ENCODE measurements around the gene LPCAT2. TPM values are rescaled to one million over a fixed set of nuclear protein-coding genes. Genes with fewer than 3 reads are reported as not detected.

The LPCAT2 gene
- total RNA-seq, 1 donor from 2014 or later: 74.4 TPM

- H4K20me1 ChIP-seq (ENCODE audit: insufficient read depth, low read length): peaks cover 4% of the 10 kb centered on the region
- FAIRE-seq (no peak), DNase-seq (ENCODE audit: low read depth) (no peak)
- no peaks in the 10 kb centered on the region for H3K79me2 ChIP-seq (ENCODE audit: insufficient read depth, low read length)
- H3K9me3 ChIP-seq (ENCODE audit: insufficient read depth, low read depth, low read length): no peaks in the 10 kb centered on the region
- H3K36me3 Mint-ChIP-seq (ENCODE audit: low read depth, unreplicated experiment): peaks cover 68% of the 10 kb centered on the region
- no peaks in the 10 kb centered on the region for H3K27me3 Mint-ChIP-seq (ENCODE audit: low read depth, unreplicated experiment)
- H3K27me3 ChIP-seq (ENCODE audit: insufficient read depth, low read length): no peaks in the 10 kb centered on the region
- no peak overlapping the region for H3K4me3 Mint-ChIP-seq (ENCODE audit: unreplicated experiment)
- TF ChIP-seq EZH2 (IDR thresholded peaks at IDR 0.05; ENCODE audit: insufficient read depth, low read length) (no peak), CTCF (IDR thresholded peaks at IDR 0.05; ENCODE audit: insufficient read depth, low read depth, low read length) (no peak)
- no peak overlapping the region for H3K27ac Mint-ChIP-seq (ENCODE audit: unreplicated experiment)
- no peak overlapping the region for H2AFZ ChIP-seq (ENCODE audit: low read depth, low read length)
- no peak overlapping the region for H3K9ac ChIP-seq (ENCODE audit: low read length)
- no peak overlapping the region for H3K4me2 ChIP-seq (ENCODE audit: low read length)
- no peak overlapping the region for H3K4me3 ChIP-seq (ENCODE audit: insufficient read depth, low read depth, low read length)
- peaks cover 47% of the 10 kb centered on the region for H3K4me1 Mint-ChIP-seq (ENCODE audit: low read depth, unreplicated experiment)
- peaks cover 37% of the 10 kb centered on the region for H3K4me1 ChIP-seq (ENCODE audit: insufficient read depth, low read length)
- H3K27ac ChIP-seq (ENCODE audit: low read depth, low read length): no peak overlapping the region
- H3K36me3 ChIP-seq (ENCODE audit: insufficient read depth, low read length): peaks cover 62% of the 10 kb centered on the region
- H3K9me3 Mint-ChIP-seq (ENCODE audit: unreplicated experiment): no peaks in the 10 kb centered on the region
These were observed 17.2 kb upstream of the LPCAT2 start for GRCh38 chr16:55491691-55492090.

DNA sequence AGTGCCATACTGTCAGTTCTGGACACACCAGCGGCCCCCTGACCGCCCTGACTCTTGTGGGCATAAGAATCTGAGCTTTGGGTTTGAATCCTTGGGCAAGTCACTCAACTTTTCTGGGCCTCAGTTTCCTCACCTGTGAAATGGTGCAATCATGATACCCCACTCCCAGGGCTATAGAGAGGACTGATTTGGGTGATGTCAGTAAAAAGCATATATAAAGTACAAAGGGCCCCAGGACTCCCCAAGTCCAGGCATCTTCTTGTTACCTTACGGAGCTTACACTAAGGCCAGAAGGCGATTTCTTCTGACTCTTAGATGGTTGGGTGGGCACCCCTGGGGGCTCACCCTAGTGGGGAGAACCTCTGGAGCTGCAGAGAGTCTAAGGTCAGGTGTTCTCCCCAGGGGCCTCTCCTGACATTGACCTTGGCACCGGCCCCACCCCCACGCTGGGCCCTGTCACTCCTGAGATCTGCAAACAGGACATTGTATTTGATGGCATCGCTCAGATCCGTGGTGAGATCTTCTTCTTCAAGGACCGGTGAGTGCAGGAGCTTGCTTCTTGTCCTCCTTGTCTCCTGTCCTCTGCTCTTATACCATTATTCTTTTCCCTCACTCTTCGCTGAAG lies 16.0 kb upstream of the LPCAT2 start:
- H3K4me3 ChIP-seq (ENCODE audit: insufficient read depth, low read depth, low read length): no peak overlapping the region
- H3K9ac ChIP-seq (ENCODE audit: low read length): no peak overlapping the region
- FAIRE-seq: peak; percentile 32
- peaks cover 32% of the 10 kb centered on the region for H3K4me1 ChIP-seq (ENCODE audit: insufficient read depth, low read length)
- H3K4me1 Mint-ChIP-seq (ENCODE audit: low read depth, unreplicated experiment): peaks cover 40% of the 10 kb centered on the region
- H3K36me3 ChIP-seq (ENCODE audit: insufficient read depth, low read length): peaks cover 67% of the 10 kb centered on the region
- H3K27ac Mint-ChIP-seq (ENCODE audit: unreplicated experiment): no peak overlapping the region
- H3K36me3 Mint-ChIP-seq (ENCODE audit: low read depth, unreplicated experiment): peaks cover 61% of the 10 kb centered on the region
- H3K27ac ChIP-seq (ENCODE audit: low read depth, low read length): no peak overlapping the region
- H3K27me3 Mint-ChIP-seq (ENCODE audit: low read depth, unreplicated experiment): no peaks in the 10 kb centered on the region
- no peak overlapping the region for H2AFZ ChIP-seq (ENCODE audit: low read depth, low read length)
- H3K9me3 Mint-ChIP-seq (ENCODE audit: unreplicated experiment): no peaks in the 10 kb centered on the region
- H3K79me2 ChIP-seq (ENCODE audit: insufficient read depth, low read length): no peaks in the 10 kb centered on the region
- no peaks in the 10 kb centered on the region for H3K9me3 ChIP-seq (ENCODE audit: insufficient read depth, low read depth, low read length)
- no peaks in the 10 kb centered on the region for H3K27me3 ChIP-seq (ENCODE audit: insufficient read depth, low read length)
- peaks cover 4% of the 10 kb centered on the region for H4K20me1 ChIP-seq (ENCODE audit: insufficient read depth, low read length)
- H3K4me3 Mint-ChIP-seq (ENCODE audit: unreplicated experiment): no peak overlapping the region
- TF ChIP-seq EZH2 (IDR thresholded peaks at IDR 0.05; ENCODE audit: insufficient read depth, low read length) (no peak), CTCF (IDR thresholded peaks at IDR 0.05; ENCODE audit: insufficient read depth, low read depth, low read length) (no peak)
- H3K4me2 ChIP-seq (ENCODE audit: low read length): no peak overlapping the region
- no peak for DNase-seq (ENCODE audit: low read depth)

- TF ChIP-seq EZH2 (IDR thresholded peaks at IDR 0.05; ENCODE audit: insufficient read depth, low read length): no peak
- peak; percentile 34 for TF ChIP-seq CTCF (IDR thresholded peaks at IDR 0.05; ENCODE audit: insufficient read depth, low read depth, low read length)
- H3K27me3 ChIP-seq (ENCODE audit: insufficient read depth, low read length): no peaks in the 10 kb centered on the region
- no peaks in the 10 kb centered on the region for H3K27me3 Mint-ChIP-seq (ENCODE audit: low read depth, unreplicated experiment)
- H3K9me3 ChIP-seq (ENCODE audit: insufficient read depth, low read depth, low read length): no peaks in the 10 kb centered on the region
- peak overlapping the region; percentile 12 for H3K4me2 ChIP-seq (ENCODE audit: low read length)
- H3K36me3 Mint-ChIP-seq (ENCODE audit: low read depth, unreplicated experiment): peaks cover 40% of the 10 kb centered on the region
- FAIRE-seq (peak; percentile 93), DNase-seq (ENCODE audit: low read depth) (peak; percentile 94)
- H3K4me1 Mint-ChIP-seq (ENCODE audit: low read depth, unreplicated experiment): peaks cover 51% of the 10 kb centered on the region
- peaks cover 48% of the 10 kb centered on the region for H3K4me1 ChIP-seq (ENCODE audit: insufficient read depth, low read length)
- H2AFZ ChIP-seq (ENCODE audit: low read depth, low read length): no peak overlapping the region
- H3K36me3 ChIP-seq (ENCODE audit: insufficient read depth, low read length): peaks cover 52% of the 10 kb centered on the region
- H3K79me2 ChIP-seq (ENCODE audit: insufficient read depth, low read length): no peaks in the 10 kb centered on the region
- H3K4me3 ChIP-seq (ENCODE audit: insufficient read depth, low read depth, low read length): no peak overlapping the region
- H3K9ac ChIP-seq (ENCODE audit: low read length): peak overlapping the region; percentile 45
- peak overlapping the region; percentile 68 for H3K27ac ChIP-seq (ENCODE audit: low read depth, low read length)
- peaks cover 4% of the 10 kb centered on the region for H4K20me1 ChIP-seq (ENCODE audit: insufficient read depth, low read length)
- H3K4me3 Mint-ChIP-seq (ENCODE audit: unreplicated experiment): no peak overlapping the region
- peak overlapping the region; percentile 16 for H3K27ac Mint-ChIP-seq (ENCODE audit: unreplicated experiment)
- no peaks in the 10 kb centered on the region for H3K9me3 Mint-ChIP-seq (ENCODE audit: unreplicated experiment)
These were observed 13.9 kb upstream of the LPCAT2 start for GRCh38 chr16:55494994-55495421.
